Left hindlimb (tissue), 1 donor: ENCODE measurements around the gene AKIRIN1.
A peak's percentile ranks its signal among the peaks of the same experiment; 100 is the strongest.
"Not testable (repeated sequence)": the region's sequence is repeated elsewhere in the genome, so short reads cannot be mapped to it uniquely, and the experiment has no call there.

Experiments used
- DNase-seq: peaks from one replicate; pipeline ENCODE4 v3.0.0-alpha.2; 2018

Gene AKIRIN1

GRCh38 chr1:38997034-38997900 is 6.2 kb downstream of the AKIRIN1 start:
- DNase-seq: no peak

GRCh38 chr1:38997901-38998190 is 6.8 kb downstream of the AKIRIN1 start:
- DNase-seq: no peak

GRCh38 chr1:39001516-39002421 is 10.7 kb downstream of the AKIRIN1 start:
- DNase-seq: no peak

- no peak for DNase-seq
Observed at GRCh38 chr1:39003281-39003680, 12.2 kb downstream of the AKIRIN1 start.

- no peak for DNase-seq
Observed at GRCh38 chr1:39003794-39004193, 12.7 kb downstream of the AKIRIN1 start.

- no peak for DNase-seq
Observed at GRCh38 chr1:39006287-39006686, 15.2 kb downstream of the AKIRIN1 start.

- DNase-seq: no peak
Observed at GRCh38 chr1:39006726-39007645, 15.9 kb downstream of the AKIRIN1 start.

GRCh38 chr1:39014956-39015355 is 23.9 kb downstream of the AKIRIN1 start:
- not testable (repeated sequence) for DNase-seq

GRCh38 chr1:39016604-39017171 is 25.6 kb downstream of the AKIRIN1 start:
- DNase-seq: no peak

GRCh38 chr1:39017266-39017665 is 26.2 kb downstream of the AKIRIN1 start:
- no peak for DNase-seq

- DNase-seq: not testable (repeated sequence)
Observed at GRCh38 chr1:39020494-39020893, 29.4 kb downstream of the AKIRIN1 start.

GRCh38 chr1:39021426-39021825 is 30.4 kb downstream of the AKIRIN1 start:
- DNase-seq: no peak

GRCh38 chr1:39023140-39023539 is 32.1 kb downstream of the AKIRIN1 start:
- no peak for DNase-seq

- DNase-seq: peak; percentile 94
Observed at GRCh38 chr1:39026051-39026865, 35.2 kb downstream of the AKIRIN1 start, which contains the start of gene NDUFS5. Gene NDUFS5, plus strand, starts transcription at chr1:39026350. Its CDS starts 2,375 bp downstream, at chr1:39028725.

GRCh38 chr1:39026866-39027507 is 35.9 kb downstream of the AKIRIN1 start:
- no peak for DNase-seq

GRCh38 chr1:39034114-39034654 is 43.1 kb downstream of the AKIRIN1 start:
- DNase-seq: no peak

GRCh38 chr1:39036678-39037077 is 45.6 kb downstream of the AKIRIN1 start:
- DNase-seq: no peak

GRCh38 chr1:39043513-39043912 is 52.4 kb downstream of the AKIRIN1 start:
- DNase-seq: no peak

GRCh38 chr1:39044762-39045161 is 53.7 kb downstream of the AKIRIN1 start:
- no peak for DNase-seq

GRCh38 chr1:39045231-39045630 is 54.2 kb downstream of the AKIRIN1 start:
- no peak for DNase-seq
